ENCODE results near the gene KCNH5.

Gene KCNH5

DNA sequence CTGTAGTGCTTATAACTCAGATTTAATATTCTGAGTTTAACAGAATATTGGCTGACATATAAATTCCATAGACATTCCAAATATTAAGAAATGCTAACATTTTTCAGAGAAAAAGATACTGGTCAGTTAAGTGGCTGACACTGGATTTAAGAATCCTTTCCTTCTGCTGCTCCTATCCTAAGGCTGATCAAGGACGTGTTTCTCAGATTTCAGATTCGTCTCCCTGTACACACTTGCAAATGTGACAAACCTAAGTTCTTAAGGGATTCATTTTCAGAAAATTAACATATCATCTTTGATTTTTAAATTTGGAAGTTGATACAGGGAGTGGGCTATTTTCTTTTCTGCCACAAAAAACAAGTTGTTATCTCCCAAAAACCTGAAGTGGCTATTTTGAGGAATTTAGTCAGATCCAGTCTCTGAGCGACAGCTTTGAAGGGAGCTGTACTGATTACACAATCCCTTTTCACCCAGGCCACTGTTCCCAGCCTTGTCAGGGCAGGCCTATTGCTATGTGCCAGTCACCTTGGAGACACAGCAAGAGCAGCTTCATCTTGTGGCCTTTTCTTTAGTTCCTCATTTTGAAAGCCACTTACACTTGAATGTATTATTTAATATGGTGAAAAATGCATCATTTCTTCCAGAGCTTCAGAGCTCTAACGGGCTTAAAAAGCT lies 370.6 kb downstream of the KCNH5 start:
- no peak for DNase-seq (ENCODE audit: low spot score)

DNA sequence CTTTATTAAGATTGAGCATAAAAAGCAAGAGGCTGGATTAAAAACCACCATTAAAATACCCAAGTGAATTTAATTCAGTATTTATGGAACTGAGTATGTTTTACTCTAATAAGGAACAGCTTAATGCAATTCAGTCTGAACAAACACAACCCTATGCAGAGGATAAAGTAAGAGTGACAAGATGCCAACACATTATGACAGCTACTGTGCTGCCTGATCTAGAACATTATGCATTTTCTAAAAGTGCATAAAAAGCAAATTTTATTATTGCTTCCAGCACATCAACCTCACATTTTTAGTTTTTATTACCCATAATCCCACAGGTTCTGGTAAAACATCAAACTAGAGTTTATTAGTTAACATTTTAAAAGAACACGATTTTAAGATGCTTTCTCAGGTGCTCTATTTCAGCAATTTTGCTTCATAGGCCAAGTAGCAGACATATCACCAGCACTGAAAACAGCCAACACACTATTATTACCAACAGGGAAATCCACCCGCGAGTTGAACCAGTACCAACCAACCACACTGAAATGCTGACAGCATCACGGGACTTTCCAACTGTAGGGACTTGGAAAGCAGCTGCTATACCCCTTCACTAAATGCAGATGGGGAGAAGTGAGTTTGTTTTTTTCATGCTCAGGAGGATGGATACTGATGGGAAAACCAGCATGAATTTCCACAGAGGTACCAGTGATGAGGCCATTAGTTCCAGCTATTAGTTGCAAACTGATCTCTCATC lies 372.1 kb downstream of the KCNH5 start:
- no peak for DNase-seq (ENCODE audit: low spot score)

GRCh38 chr14:62670526-62670925 lies 374.7 kb downstream of the KCNH5 start:
- DNase-seq (ENCODE audit: low spot score): no peak

- no peak for DNase-seq (ENCODE audit: low spot score)
Measured at GRCh38 chr14:62667421-62667914, 377.8 kb downstream of the KCNH5 start.

DNA sequence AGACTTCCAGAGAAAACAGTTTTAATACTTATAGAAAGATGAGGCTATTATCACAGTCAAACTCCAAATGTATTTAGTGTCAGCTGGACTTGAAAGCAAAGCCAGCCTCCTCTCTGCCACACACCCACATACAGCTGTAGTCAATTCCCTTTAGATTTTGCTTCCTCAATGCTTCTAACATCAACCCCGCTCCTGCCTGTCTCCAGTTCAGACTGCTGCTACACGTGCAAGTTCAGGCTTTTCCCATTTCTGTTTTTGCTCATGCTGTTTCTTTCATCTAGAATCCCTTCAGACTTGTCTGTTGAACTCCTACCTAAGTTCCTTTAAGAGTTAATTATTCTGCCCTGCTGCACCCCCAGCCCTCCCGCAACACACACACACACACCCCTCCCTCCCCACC lies 380.0 kb downstream of the KCNH5 start:
- DNase-seq (ENCODE audit: low spot score): no peak

GRCh38 chr14:62663456-62663821 lies 381.8 kb downstream of the KCNH5 start:
- DNase-seq (ENCODE audit: low spot score): no peak

DNA sequence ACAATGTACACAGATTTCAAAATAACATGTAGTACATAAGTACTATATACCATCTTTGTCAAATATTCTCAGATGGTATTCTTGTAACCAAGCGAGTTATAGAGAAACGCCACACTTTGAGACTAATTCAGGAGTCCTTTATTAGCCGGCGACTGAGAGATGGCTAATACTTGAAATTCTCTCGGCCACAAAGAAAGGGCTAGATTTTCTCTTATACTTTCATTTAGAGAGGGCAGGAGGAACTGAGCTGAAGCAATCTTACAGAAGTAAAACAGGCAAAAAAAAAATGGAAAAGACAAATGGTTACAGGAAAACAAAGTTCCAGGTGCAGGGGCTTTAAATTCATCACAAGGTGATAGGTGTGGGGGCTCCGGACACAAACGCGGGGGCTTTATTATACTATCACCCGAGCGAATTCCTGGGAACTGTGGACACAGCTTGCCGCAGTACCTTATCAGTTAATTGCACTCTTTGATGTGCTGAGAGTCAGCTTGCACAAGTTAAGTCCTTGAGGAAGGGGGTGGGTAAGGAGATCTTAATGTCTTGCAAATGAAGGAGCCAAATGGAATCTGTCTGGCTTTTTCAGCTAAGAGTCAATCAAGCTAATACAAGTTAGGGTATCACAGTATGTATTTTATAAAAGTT lies 382.3 kb downstream of the KCNH5 start:
- no peak for DNase-seq (ENCODE audit: low spot score)

DNA sequence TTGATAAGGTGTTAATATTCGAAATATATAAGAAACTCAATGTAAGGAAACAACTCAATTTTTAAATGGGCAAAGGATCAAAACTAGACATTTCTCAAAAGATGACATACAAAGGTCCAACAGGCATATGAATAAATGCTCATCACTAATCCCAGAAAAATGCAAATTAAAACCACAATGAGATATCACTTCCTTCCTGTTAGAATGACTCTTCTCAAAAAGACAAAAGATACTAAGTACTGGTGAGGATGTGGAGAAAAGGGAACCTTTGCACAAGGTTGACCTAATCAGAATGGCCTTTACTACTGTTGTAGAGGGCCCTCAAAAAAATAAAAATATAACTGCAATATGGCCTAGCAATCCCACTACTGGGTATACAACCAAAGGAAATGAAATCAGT lies 383.4 kb downstream of the KCNH5 start:
- DNase-seq (ENCODE audit: low spot score): no peak

- no peak for DNase-seq (ENCODE audit: low spot score)
Measured at GRCh38 chr14:62658631-62659030, 386.6 kb downstream of the KCNH5 start.

DNA sequence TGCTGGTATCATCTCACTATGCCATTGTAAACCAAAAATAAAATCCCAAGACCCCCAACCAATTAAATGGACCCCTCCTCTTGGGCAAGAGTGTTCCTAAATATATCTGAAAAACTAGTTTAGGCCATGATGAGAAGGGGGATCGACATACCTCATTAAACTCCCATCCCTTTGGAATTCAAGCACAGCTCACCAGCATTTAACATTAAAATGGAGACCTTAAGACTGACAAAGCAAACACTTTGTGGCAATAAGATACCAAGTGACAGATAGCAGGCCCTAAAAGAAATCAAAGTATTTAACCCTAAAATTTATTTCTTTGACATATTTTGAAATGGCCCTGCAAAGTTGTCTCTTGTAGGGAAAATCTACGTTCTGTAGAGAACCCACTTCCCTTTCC lies 387.9 kb downstream of the KCNH5 start:
- no peak for DNase-seq (ENCODE audit: low spot score)

GRCh38 chr14:62655166-62655565 lies 390.1 kb downstream of the KCNH5 start:
- DNase-seq (ENCODE audit: low spot score): no peak

- no peak for DNase-seq (ENCODE audit: low spot score)
Measured at GRCh38 chr14:62654641-62655040, 390.6 kb downstream of the KCNH5 start.
